HTERT RPE-1 (cell line): ENCODE data around the gene PKN2.

Experiments used
- in situ Hi-C: fragments of 300-500 bp; cut with MboI; formaldehyde crosslinking; loops from 4 replicates; pipeline ENCODE4 v1.14.3; 2020; ENCODE audit warnings: low sequenced_read_pairs

The PKN2 gene

GRCh38 chr1:88731475-88732269 is 47.6 kb downstream of the PKN2 start:
- in situ Hi-C loops = no loop called here

DNA sequence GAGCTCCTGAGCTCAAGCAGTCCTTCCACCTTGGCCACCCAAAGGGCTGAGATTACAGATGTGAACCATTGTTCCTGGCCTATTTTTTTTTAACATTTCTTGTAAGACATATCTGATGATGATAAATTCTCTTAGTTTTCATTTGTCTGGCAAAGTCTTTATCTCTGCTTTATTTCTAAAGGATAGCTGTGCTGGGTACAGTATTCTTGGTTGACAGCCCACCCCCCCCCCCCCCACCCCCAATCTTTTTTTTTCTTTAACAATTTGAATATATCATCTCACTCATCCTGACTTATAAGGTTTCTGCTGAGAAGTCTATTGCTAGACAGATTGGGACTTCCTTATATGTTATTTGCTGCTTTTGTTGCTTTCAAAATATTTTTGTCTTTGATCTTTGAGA is 51.3 kb downstream of the PKN2 start:
- in situ Hi-C loops = no loop called here

DNA sequence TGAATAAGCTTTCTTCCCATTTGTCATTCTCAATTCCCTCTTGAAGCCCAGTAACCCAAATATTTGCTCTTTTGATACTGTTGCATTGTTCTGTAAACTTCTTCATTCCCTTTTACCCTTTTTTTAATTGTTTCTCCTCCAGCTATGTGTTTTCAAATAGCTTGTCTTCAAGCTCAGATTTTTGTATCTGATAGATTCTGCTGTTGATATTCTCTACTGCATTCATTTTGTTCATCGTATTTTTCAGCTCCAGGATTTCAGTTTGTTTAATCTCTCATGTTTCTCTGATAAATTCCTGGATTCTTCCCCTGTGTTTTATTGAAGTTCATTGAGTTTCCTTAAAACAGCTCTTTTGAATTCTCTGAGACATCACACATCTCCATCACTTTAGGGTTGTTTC is 51.8 kb downstream of the PKN2 start:
- in situ Hi-C loops = no loop called here

- in situ Hi-C loops = no loop called here
Observed at GRCh38 chr1:88736633-88737248, 52.7 kb downstream of the PKN2 start.

DNA sequence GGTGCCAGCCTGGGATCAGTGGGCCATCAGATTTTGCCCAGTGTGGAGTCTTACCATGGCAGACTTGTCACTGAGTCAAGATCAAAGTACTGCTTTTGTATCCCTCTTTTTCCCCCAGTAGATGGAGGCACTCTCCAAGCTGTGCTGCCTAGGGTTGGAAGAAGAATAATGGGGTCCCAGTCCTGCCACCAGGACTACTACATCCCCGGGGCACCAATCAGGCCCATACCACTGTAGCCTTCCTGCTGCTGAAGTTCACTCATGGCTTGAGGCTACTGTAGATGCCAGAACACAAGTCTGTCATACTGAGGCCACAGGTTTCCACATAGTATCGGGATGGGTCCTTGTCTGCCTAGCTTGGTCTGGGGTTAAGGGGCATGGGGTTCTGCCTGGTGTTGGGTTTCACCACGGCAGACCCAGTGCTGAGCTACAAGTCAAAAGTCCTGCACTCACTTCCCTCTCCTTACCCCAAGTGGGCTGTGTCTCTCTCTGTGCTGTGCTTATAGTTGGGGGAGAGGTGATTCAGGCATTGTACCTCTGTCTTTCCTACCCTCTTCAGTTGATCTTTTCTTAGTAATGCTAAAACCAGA is 53.4 kb downstream of the PKN2 start:
- in situ Hi-C loops = no loop called here

GRCh38 chr1:88740784-88741183 is 56.7 kb downstream of the PKN2 start:
- in situ Hi-C loops = no loop called here

DNA sequence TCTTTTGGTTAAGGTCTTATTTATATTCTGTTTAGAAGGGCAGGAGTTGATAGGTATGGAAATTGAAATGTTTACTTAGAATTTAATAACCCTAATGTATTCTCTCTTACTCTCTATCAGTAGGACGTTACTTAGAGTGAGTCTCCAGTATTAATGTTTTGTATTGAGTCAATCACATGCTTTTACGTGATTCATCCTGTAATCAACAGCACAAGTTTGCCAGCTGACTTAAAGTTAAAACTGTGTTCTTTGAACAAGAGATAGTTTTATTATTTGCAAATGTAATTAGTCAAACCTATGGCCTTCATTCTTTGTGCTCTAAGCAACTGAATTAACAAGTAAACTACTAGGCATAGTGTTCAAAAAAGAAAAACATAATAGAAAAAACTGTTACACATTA is 57.3 kb downstream of the PKN2 start:
- in situ Hi-C loops = no loop called here

GRCh38 chr1:88742531-88742930 is 58.5 kb downstream of the PKN2 start:
- in situ Hi-C loops = no loop called here

- in situ Hi-C loops = no loop called here
Observed at GRCh38 chr1:88744142-88744541, 60.1 kb downstream of the PKN2 start.

- in situ Hi-C loops = no loop called here
Observed at GRCh38 chr1:88746916-88747315, 62.8 kb downstream of the PKN2 start.

- in situ Hi-C loops = no loop called here
Observed at GRCh38 chr1:88751714-88752113, 67.6 kb downstream of the PKN2 start.

DNA sequence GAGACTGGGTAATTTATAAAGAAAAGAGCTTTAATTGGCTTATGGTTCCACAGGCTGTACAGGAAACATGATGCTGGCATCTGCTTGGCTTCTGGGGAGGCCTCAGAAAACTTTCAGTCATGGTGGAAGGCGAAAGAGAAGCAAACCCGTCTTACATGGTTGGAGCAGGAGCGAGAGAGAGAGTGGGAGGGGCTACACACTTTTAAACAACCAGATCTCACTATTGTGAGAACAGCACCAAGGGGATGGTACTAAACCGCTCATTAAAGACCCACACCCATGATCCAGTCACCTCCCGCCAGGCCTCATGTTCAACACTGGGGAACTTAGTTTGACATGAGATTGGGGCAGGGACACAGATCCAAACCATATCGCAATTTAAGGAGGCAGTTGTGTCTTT is 69.4 kb downstream of the PKN2 start:
- in situ Hi-C loops = no loop called here

DNA sequence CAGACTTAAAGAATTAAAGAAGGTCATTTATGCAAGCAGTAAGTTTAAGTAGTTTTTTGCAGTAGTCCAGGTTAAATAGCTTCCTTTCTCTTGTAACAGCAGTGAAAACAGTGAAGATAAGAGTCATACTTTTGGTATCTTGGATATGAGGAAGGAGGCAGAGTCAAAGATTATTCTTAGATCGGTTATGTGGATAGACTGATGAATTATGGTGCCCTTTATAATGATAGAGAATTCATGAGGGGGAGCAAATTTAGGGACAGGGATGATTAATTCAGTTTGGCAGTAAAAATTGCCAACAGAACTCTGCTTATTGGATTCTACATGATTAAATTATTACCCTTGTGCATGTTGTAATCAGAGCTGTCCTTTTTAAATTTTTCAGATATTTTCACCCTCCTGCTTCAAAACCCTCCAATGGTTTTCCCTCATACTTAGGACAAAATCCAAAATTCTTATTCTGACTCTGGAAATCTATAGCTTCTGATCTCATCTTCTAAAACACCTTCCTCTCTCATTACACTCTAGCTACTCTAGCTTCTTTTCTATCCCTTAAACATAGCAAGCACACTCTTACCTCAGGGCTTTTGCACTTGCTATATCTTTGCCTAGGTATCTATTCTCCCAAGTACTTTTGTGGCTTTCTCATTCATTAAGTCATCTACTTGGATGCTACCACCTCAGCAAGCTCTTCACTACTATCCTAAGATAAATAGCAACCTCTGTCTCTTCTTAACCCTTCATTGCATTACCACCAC is 79.8 kb downstream of the PKN2 start:
- in situ Hi-C loops = no loop called here

DNA sequence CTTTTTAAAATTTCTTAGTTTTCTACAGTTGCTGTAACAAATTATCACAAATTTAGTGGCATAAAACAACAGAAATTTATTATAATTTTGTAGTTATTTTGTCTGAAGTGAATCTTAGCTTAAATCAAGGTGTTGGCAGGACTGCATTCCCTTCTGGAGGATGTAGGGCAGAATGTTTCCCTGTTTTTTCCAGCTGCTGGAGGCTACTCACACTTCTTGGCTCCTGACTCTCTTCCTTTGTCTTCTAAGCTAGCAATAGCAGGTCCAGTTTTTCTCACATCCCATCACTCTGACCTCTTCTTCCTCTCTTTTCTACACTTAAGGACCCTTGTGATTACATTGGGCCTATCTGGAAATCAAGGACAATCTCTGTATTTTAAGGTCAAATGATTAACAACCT is 84.1 kb downstream of the PKN2 start:
- in situ Hi-C loops = no loop called here

DNA sequence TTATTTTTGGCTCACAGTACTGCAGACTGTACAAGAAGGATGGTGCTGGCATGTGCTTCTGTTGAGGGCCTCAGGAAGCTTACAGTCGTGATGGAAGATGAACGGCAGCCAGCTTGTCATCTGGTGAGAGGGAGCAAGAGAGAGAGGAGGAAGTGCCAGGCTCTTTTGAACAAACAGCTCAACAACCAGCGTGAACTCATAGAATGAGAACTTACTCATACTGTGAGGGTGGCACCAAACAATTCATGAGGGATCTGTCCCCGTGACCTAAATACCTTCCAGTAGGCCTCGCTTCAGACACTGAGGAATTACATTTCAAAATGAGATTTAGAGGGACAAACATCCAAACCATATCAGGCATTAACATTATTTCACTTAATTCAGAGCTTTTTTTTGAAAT is 84.7 kb downstream of the PKN2 start:
- in situ Hi-C loops = no loop called here

- in situ Hi-C loops = no loop called here
Observed at GRCh38 chr1:88773540-88774150, 89.6 kb downstream of the PKN2 start.

GRCh38 chr1:88774151-88774556 is 90.1 kb downstream of the PKN2 start:
- in situ Hi-C loops = no loop called here

DNA sequence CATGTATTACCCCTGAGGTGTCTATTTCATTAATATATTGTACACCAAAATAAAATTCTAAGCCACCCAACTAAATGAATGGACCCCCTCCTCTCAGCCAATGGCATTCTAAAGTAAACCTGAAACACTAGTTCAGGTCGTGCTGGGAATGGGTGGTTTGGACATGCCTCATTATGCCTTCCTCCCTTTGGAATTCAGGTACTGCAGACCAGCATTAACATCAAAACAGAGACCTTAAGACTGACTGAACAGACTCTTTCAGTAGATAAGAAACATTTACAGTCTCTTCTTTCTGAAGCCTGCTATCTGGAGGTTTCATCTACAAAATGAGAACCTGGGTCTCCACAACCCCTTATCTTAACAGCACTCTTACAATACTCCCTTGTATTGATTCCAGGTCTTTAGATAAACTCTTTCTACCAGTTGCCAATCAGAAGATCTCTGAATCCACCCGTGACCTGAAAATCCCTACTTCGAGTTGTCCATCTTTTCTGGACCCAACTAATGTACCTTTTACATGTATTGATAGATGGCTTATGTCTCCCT is 93.6 kb downstream of the PKN2 start:
- in situ Hi-C loops = no loop called here

- in situ Hi-C loops = no loop called here
Observed at GRCh38 chr1:88779880-88780279, 95.8 kb downstream of the PKN2 start.

DNA sequence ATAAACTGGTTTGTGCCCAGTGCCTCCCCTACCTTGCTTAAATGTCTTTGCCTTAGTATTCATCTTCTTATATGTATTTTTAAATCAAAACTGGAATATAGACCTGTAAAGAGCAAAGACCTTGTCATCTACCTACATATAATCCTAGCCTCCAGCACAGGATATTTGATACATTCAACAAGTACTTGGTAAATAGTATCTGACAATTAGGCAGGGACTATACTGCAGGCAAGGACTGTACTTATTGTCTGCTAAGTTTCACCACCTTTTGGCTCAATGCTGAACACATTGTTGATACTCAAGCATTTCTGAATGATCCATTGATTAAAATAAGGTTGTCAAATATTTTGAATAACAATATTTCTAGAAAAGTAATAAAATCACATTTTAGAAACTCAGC is 96.4 kb downstream of the PKN2 start:
- in situ Hi-C loops = no loop called here

GRCh38 chr1:88783145-88783544 is 99.1 kb downstream of the PKN2 start:
- in situ Hi-C loops = no loop called here
